GM12878 (cell line): ENCODE measurements around the gene SMAD4. TPM values are rescaled to one million over a fixed set of nuclear protein-coding genes. Genes with fewer than 3 reads are reported as not detected.

Experiments used
- ATAC-seq: fragments of 200-7000 bp; cut with Tn5 transposase; 3 replicates; pipeline ENCODE4 v1.9.1; 2020; ENCODE audit warnings: mild to moderate bottlenecking, moderate library complexity
- BruUV-seq: library from RNA; stranded (reverse); fragments of 400-500 nt; replicated peaks from 2 replicates; lab custom pipeline; 2021; lab: Mats Ljungman, UMichigan
- CTCF ChIA-PET: fragments of 300-600 bp; sonication (Branson Sonifier 250); formaldehyde crosslinking; extraction: SDS; loops from one replicate; lab custom pipeline; 2021; ENCODE audit warnings: inconsistent platforms; lab: Yijun Ruan, JAX
- POLR2A ChIA-PET: fragments of 350-600 bp; formaldehyde crosslinking; extraction: SDS; loops from one replicate; lab custom pipeline; 2021; ENCODE audit warnings: inconsistent platforms; lab: Charles Lee
- RAD21 ChIA-PET: fragments of 300-600 bp; sonication (Branson Sonifier 250); formaldehyde crosslinking; loops from one replicate; lab custom pipeline; 2023; ENCODE audit warnings: antibody characterized with exemption; ENCODE audit not compliant: unreplicated experiment; lab: Charles Lee
- SMC1A ChIA-PET: fragments of 300-600 bp; sonication (Branson Sonifier 250); formaldehyde crosslinking; loops from one replicate; lab custom pipeline; 2023; ENCODE audit not compliant: unreplicated experiment, uncharacterized antibody; lab: Charles Lee
- DNase-seq: peaks from one replicate; pipeline ENCODE4 v3.0.0-alpha.2; 2011; ENCODE audit warnings: low read depth, low spot score
- FAIRE-seq: peaks from 3 replicates; lab custom pipeline; 2011; peaks lifted over from hg19 to GRCh38; lab: Jason Lieb, UNC
- H2AFZ ChIP-seq: 2 replicates; pipeline ENCODE4 v1.6.0; 2011; ENCODE audit warnings: low read depth, low read length, control low read depth; ENCODE audit not compliant: control insufficient read depth
- H3K27ac ChIP-seq: 2 replicates; pipeline ENCODE4 v1.5.1; 2011; ENCODE audit warnings: control low read depth; ENCODE audit not compliant: control insufficient read depth, insufficient read depth
- H3K27me3 ChIP-seq, 2 experiments: replicated peaks in 1 of 2; 2 replicates each; pipeline versions ENCODE4 v1.6.0 to v1.6.1; 2011; ENCODE audit warnings: low read length in 1 of 2; ENCODE audit not compliant: control insufficient read depth in 2 of 2, insufficient read depth in 2 of 2
- H3K36me3 ChIP-seq, 2 experiments: 2 replicates each; pipeline ENCODE4 v1.5.1; 2011; ENCODE audit warnings: low read length in 1 of 2; ENCODE audit not compliant: control insufficient read depth in 2 of 2, insufficient read depth in 2 of 2
- H3K4me1 ChIP-seq: 2 replicates; pipeline ENCODE4 v1.6.1; 2011; ENCODE audit warnings: mild to moderate bottlenecking, low read length, moderate library complexity, mixed read lengths; ENCODE audit not compliant: control insufficient read depth, insufficient read depth
- H3K4me2 ChIP-seq: 2 replicates; pipeline ENCODE4 v1.6.0; 2011; ENCODE audit warnings: control low read depth; ENCODE audit not compliant: control insufficient read depth, insufficient read depth
- H3K4me3 ChIP-seq: fragments of 200-600 bp; sonication (generic); 2 replicates; pipeline ENCODE4 v1.5.1; 2016
- H3K79me2 ChIP-seq: 2 replicates; pipeline ENCODE4 v1.6.0; 2011; ENCODE audit warnings: low read length; ENCODE audit not compliant: control insufficient read depth, insufficient read depth
- H3K9ac ChIP-seq: 2 replicates; pipeline ENCODE4 v1.8.0; 2011; ENCODE audit warnings: low read length, control low read depth, mixed read lengths; ENCODE audit not compliant: control insufficient read depth, insufficient read depth
- H3K9me3 ChIP-seq: replicated peaks from 3 replicates; pipeline ENCODE4 v1.5.1; 2011; ENCODE audit warnings: mild to moderate bottlenecking, low read length; ENCODE audit not compliant: control insufficient read depth, insufficient read depth
- H4K20me1 ChIP-seq: 2 replicates; pipeline ENCODE4 v1.6.0; 2011; ENCODE audit not compliant: control insufficient read depth, insufficient read depth
- ASH2L ChIP-seq: fragments of 300-600, 200-600 bp; sonication (generic); IDR thresholded peaks from 2 replicates; pipeline ENCODE4 v1.6.1; 2017; ENCODE audit warnings: low read depth, mild to moderate bottlenecking, borderline replicate concordance
- BACH1 ChIP-seq: fragments of 450-650 bp; IDR thresholded peaks from 2 replicates; pipeline ENCODE4 v1.6.1; 2017; ENCODE audit warnings: mild to moderate bottlenecking, borderline replicate concordance
- CBFB ChIP-seq: IDR thresholded peaks from 2 replicates; pipeline ENCODE4 v1.6.1; 2016; ENCODE audit warnings: antibody characterized with exemption, low read depth
- CUX1 ChIP-seq: IDR thresholded peaks from 2 replicates; pipeline ENCODE4 v1.6.1; 2012; ENCODE audit warnings: improper control_type of control experiment, low read depth, low read length; ENCODE audit not compliant: insufficient replicate concordance
- MTA3 ChIP-seq: IDR thresholded peaks from 2 replicates; pipeline ENCODE4 v1.6.1; 2012; ENCODE audit warnings: low read length, inconsistent platforms, borderline replicate concordance
- PML ChIP-seq: IDR thresholded peaks from 2 replicates; pipeline ENCODE4 v1.6.1; 2012; ENCODE audit warnings: low read length, inconsistent platforms
- TCF7 ChIP-seq: IDR thresholded peaks from 2 replicates; pipeline ENCODE4 v1.6.1; 2014; ENCODE audit warnings: antibody characterized with exemption, borderline replicate concordance
- WRNIP1 ChIP-seq: IDR thresholded peaks from 2 replicates; pipeline ENCODE4 v1.6.1; 2011; ENCODE audit warnings: low read depth, low read length, improper control_type of control experiment, borderline replicate concordance
- WGBS: methylation state at CpG from one replicate; pipeline ENCODE4 v1.1.6; 2016; ENCODE audit warnings: low lambda C conversion rate; ENCODE audit not compliant: insufficient replicate concordance, insufficient coverage; ENCODE audit errors: missing lambda C conversion rate; 5-methylcytosine and 5-hydroxymethylcytosine counted together
- in situ Hi-C: fragments of 300-500 bp; cut with MboI; formaldehyde crosslinking; loops from 9 replicates; pipeline ENCODE4 v1.14.3; 2018; ENCODE audit warnings: mixed read lengths
- intact Hi-C: fragments of 100-400 bp; cut with micrococcal nuclease; formaldehyde crosslinking; loops from one replicate; pipeline ENCODE4 v1.14.2; 2022; ENCODE audit not compliant: unreplicated experiment
- polyA plus RNA-seq, 11 experiments: library from polyadenylated mRNA; depleted of rRNA in 4 of 11; unstranded in 6 of 11; stranded (reverse) in 5 of 11; fragments of >200 nt; fragmentation: Nextera tagmentation in 4 of 11; fragmentation: Illumina TruSeq in 1 of 11; extraction: Ambion mirVana in 4 of 11; extraction: Trizol in 1 of 11; gene quantifications; 1 replicate in 1 of 11; 2 replicates in 10 of 11; pipeline versions ENCODE4 v1.2.1 to v1.2.3, GENCODE V29; 2011 to 2016; ENCODE audit warnings: inconsistent platforms in 2 of 11, missing spikeins in 2 of 11, low read depth in 1 of 11
- total RNA-seq, 4 experiments: library from RNA; depleted of rRNA in 3 of 4; stranded (reverse); fragments of >200 nt in 3 of 4; fragmentation: Illumina TruSeq in 1 of 4; extraction: Trizol in 1 of 4; gene quantifications; 2 replicates each; pipeline versions ENCODE4 v1.2.1 to v1.2.3, GENCODE V29; 2013 to 2021

Gene SMAD4
- total and polyA plus RNA-seq, 10 of the 15 experiments (the other 5 are each of a cell fraction or from before 2014, with no cell fraction given), result 9.6 to 99.9 (median 37.5) TPM

DNA sequence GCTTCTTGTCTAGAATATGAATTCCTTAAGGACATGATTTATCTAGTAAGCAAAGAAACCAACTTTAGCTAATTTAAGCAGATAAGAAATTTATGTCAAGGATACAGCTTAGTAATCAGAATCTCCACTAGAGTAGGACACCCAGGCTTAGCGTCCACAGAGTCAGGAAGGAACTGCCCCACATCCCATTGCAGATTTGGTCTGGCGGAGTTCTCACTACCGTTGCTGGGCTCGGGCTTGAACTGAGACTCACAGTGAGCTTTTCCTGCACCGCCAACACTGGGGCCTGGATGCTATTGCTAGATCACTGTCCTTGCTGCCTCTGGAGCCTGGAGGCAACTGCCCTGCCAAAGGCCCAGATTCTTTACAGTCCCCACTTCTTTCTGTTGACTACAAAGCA lies 68.1 kb downstream of the SMAD4 start (continued):
- TF ChIP-seq CUX1, result no peak
- no peak for TF ChIP-seq WRNIP1
- TF ChIP-seq MTA3, result no peak

- BruUV-seq, result no TSS peak
- SMC1A ChIA-PET, result interaction anchor here (0.5 to 2.6 kb wide), 9 partner anchors 12 to 278 kb away, joined by 3 to 13 read pairs (median 3); no protein-coding TSS in a partner anchor
Observed at GRCh38 chr18:51098513-51098912, 68.5 kb downstream of the SMAD4 start.

More at GRCh38 chr18:51098513-51098912, 68.5 kb downstream of the SMAD4 start:
- Histone ChIP-seq H3K27me3 (no peaks in the 10 kb centered on the region), H3K4me3 (no peak overlapping the region), H3K9ac (no peak overlapping the region), H4K20me1 (no peaks in the 10 kb centered on the region), H2AFZ (no peak overlapping the region), H3K4me2 (no peak overlapping the region), H3K9me3 (no peaks in the 10 kb centered on the region), H3K36me3 (no peaks in the 10 kb centered on the region), H3K79me2 (no peaks in the 10 kb centered on the region), H3K27ac (no peak overlapping the region), H3K4me1 (peaks cover 7% of the 10 kb centered on the region)
- ATAC-seq, result no peak
- POLR2A ChIA-PET, result interaction anchor here (0.6 to 1.8 kb wide), 4 partner anchors 9 to 1666 kb away, joined by 3 to 5 read pairs (median 4); partner anchors contain the start of gene MEX3C
- no peak for DNase-seq
- intact Hi-C loops, result no loop called here
- RAD21 ChIA-PET, result interaction anchor here (1.0 to 2.6 kb wide), 2 partner anchors 9 to 13 kb away, joined by 3 to 9 read pairs; no protein-coding TSS in a partner anchor
- FAIRE-seq, result no peak
- WGBS, result 71% methylated on average over 1 of the region's 1 CpG
- TF ChIP-seq TCF7, result no peak
- TF ChIP-seq PML, result no peak
- TF ChIP-seq ASH2L, result no peak
- peak; percentile 58; the same call in 1 of the 2 replicates for TF ChIP-seq BACH1
- TF ChIP-seq CBFB, result no peak
- CTCF ChIA-PET, result interaction anchor here (0.9 to 2.7 kb wide), 5 partner anchors 9 to 52 kb away, joined by 3 to 13 read pairs (median 8); no protein-coding TSS in a partner anchor
- in situ Hi-C loops, result no loop called here
